Activated CD4-positive, alpha-beta T cell treated with anti-CD3 and anti-CD28 coated beads for 1 hour (primary cell): ENCODE results near the gene SPON1.

ENCODE experiments used
- DNase-seq: peaks from one replicate; pipeline ENCODE4 v3.0.0-alpha.2; 2020

Gene SPON1

DNA sequence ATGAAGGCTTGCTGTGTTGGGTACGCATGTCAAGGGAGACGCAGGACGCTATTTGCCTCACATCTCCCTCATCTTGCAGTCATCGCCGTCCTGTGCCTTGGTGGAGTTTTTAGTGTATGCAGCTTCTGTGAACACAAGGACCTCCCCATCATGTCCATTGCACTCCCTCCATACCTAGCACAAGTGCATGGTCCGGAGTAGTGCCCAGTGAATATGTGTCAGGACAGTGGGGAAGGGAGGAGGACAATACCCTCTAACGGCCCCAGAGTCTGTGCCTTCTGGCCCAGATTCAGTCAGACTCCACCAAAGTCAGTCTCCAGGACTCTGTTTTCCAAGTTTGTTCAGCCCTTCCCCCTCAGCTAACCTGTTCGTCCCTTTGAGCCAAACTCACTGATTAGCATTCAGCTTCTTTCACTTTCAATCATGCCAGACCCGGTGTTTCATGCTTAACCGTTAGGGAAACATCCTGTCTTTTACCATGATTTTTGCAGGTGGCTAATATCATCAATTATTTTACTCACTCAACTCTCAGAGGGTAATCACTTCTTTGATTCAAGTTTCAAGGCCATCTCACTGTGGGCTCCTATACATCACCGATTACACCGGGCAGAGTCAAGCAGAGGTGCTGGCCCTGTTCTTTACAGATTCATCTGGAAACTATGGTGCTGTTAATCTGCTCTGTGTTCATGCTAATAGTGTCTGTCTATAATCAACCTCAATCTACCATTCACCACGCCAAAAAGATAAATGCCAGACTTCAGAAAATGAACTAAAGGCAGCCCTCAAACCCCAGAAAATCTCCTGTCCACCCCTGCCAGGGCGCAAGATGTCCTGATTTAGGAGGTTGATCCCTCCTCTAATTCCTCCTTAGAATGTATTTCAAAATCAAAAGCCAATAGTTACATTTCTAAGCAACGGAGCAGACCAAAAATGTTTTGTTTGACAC is 240.0 kb downstream of the SPON1 start:
- DNase-seq = no peak

DNA sequence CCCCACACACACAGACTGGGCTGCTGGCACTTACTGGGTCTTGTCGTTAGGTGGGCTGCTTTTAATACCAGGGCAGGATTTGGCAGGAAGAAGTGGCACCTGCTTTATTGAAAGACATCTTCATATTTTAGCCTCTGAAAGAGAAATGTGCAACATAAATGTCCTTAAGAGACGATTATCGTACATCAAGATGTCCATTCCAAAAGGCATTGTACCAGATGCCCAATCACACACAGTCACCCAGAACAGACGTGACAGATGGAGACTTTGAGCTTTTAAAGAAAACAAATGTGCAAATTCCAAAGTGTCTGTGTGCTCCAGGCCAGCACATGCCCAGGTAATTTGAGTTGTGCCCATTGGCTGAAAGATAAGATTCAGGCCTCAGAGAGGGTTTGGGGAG is 240.8 kb downstream of the SPON1 start:
- DNase-seq = no peak

DNA sequence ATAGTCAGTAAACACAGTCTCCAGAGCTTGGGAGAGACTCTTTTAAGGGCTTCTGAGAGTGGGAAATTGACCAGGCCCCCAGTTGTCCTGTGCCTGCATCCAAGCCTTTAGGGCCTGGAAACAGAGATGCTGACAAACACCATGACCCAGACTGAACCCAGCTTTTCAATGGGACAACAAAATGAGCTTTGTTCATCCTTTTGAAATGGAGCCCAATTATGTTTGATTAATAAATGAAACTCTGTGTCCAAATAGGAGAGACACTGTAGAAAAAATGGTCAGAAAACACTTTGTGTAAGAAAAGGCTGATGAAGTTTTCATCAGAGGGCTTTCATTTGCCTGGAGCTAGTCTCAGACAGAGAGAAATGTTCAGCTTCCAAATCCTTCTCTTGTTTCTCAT is 250.5 kb downstream of the SPON1 start:
- no peak for DNase-seq

DNA sequence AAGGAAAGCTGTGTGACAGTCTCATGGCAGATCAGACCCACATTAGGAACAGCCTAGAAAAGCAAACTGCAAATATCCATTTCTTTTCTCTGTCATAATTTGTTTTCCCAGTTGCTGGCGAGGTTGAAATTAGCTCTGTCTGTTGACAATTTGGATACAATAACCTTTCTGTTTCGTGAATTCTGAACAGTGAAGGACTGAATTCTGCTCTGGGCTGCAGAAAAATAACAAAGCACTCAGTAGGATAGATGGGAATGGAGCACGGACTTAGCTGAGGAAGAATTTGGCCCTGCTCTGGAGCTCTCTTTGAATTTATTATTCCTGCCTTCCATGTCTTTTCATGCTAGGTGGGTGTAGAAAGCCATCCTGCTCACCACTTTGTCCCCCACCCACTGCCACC is 256.2 kb downstream of the SPON1 start:
- DNase-seq = no peak

DNA sequence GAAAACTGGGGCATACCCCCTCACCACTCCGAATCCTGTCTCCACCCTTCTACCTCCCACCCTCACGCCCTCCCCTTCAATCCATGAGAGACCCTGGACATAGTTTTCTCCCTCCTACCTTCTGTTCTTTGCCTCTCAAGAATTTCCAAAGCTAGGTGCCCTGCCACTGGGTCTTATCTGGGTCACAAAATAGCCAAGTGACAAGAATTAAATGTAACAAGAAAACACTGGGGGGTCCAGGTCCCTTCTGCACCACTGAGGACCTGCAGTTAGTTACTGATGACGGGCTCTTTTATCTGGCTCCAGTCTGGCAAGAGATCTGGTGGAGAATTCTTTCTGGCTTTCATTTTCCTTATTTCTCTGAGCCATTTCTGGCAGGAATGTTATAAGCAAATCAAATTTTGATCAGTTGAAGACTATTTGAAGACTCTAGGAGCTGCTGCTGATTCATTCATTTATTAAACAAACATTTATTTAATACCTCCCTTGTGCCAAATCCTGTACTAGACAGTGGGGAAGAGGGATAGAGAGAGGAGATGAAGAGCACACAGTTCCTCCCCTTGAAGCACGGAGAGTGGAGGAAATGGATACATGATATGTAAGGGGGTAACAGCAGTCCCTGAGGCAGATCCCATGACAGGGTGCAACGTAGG is 261.2 kb downstream of the SPON1 start:
- no peak for DNase-seq

DNA sequence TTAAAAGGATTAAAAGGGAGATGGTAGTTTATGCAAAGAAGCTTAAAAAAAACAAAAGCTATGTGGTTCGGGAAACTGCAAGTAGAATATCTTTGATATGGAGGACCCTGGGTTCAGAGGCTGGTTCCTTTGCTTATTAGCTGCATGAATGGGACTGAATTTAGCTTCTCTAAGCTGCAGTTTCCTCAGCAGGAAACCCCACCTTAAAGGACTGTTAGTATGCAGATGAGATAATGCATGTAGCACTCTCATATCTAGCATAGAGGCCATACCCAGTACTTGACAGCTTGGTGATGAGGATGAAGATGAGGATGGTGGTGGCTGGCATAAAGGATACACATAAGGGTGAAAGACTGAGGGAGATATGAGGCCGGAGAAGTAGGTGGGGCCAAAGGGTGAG is 261.9 kb downstream of the SPON1 start:
- DNase-seq = no peak

DNA sequence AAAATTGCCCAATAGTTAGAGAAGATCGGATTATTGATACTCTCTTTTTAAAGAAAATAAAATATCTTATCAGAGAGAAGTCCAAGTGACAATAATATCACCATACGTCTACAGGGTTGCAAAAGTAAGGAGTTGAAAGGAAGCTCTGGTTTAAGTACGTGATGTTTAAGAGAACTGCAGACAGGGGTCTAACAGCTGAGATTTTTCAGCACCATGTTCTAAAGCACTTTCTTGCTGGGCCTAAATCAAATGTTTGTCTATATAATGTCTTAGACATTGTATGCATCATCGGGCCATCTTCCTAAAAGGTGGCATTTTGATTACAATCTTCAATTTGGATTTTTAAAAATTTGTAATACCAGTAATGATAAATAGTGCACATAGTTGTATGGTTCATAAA is 263.1 kb downstream of the SPON1 start:
- DNase-seq = no peak

DNA sequence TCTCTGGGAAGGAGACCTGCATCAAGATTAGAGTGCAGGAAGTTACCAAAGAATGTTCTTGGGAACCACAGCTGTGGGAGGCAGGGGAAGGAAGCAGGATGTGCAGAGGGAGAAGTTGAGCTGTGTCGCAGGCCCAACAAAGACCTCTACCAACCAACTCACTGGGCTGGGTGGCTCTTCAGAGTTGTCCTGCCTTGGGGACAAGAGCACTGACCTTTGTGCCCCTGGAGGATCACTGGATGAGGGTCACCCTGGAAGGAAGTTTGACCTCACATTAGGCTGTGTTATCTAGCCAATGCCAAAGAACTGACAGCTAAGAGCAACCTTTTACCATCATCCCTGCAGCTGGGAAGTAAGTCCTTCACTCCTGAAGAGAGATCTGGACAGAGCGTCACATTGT is 265.8 kb downstream of the SPON1 start:
- no peak for DNase-seq

DNA sequence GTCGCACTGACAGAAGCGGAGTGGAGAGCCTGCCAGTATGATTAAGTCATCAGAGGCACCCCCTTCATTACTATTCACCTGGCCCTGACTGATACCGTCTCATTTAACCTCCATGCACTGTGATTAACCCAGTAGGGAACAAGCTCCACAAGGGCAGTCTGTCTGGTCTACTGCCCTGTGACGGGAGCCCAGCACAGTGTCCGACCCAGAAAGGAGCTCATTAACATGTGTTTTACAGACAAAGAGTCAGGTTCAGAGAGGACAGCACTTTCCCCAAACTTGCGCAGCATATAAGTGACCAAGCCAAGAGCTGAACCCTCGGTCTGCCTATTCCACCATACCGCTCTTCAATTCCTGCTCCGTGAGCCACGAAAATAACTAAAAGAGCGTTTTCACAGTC is 266.9 kb downstream of the SPON1 start:
- DNase-seq = no peak

DNA sequence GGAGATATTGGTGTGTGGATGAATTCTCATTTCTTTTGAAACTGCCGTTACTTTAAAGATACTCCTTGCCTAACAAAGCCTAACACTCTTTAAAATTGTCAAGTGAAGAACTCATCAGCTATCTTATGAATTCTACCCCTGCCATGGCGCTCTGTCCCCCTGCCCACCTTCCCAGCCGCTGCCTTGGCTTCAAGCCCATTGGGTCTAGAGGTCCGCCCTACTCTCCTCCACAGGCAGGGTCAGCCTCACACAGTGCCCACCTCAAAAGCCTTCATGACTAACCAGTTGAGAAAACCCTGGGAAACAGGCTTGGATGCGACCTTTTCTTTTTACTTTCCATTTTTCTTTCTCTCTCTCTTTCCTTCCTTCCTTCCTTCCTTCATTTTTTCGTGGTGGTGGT is 267.9 kb downstream of the SPON1 start:
- DNase-seq = no peak

DNA sequence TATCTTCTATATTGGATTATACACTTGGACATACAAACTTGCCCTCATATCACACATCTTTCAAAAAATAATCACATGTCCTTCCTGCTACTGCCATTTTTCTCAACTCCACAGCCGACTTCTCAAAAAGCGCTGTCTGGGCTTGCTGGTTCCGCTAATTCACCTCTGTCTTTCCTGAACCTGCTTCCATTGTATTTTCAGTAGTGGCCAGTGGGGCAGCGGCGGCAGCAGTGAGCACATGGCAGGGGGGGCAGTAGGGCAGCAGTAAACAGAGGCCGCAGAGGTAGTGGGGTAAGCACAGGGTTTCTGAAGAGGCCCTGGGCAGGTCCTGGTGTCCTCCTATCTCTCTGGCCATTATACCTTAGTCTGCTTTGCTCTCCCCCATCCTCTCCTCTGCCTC is 270.1 kb downstream of the SPON1 start:
- no peak for DNase-seq

DNA sequence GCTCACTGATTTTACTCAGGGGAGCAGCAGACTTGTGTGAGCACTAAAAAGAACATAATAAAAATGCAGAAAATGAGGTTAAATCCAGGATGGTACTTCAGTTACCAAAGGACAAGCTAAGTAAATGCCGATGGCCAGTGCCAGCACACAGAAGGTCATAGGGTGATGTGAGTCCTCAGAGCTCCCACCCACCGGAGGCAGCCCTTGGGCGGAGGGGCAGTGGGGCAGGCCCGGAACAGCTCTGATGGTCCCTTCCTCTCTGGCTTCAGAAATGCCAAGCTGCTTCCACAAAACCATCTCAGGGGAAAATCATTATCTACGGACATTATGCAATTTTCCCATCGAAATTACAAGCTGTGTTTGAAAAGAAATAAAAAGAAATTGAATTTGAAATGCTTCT is 271.9 kb downstream of the SPON1 start:
- no peak for DNase-seq

DNA sequence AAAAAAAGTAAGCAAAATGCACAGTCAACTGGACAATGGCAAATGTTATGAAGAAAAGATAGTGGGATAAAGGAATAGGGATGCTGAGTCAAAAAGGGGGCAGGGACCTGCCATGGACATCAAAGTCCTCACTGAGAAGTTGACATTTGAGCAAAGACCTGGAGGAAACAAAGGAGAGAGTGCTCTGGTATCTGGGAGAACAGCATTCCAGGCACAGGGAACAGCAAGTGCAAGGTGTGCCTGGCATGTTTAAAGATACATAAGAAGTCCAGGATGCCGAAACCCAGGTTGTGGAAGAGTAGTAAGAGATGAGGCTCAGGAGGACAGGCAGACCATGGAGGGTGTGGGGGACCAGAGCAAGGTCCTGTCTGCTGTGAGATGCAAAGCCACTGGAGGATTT is 273.2 kb downstream of the SPON1 start:
- DNase-seq = no peak

DNA sequence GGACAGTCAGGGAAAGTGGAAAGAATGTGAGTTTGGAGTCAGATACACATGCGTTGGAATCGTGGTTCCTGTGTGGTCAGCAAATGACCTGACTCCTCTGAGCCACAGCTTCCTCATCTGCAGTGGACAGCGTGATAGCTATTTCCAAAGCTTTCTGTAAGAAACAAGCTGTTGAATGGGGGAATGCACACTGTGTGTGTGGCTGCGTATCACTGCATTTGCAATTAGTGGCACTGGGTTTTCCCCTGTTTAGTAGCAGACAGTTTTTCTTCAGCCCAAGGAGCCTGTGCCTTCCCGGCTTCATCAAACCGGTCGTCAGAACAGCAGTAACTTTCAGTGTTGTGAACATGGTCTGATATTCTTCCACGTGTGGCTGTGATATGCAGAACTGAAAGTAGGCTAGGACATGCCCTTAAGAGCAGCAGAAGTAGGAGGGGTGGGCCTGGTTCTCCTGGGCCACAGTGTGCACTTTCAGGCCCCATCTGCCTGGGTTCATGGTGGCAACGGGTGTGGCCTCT is 275.0 kb downstream of the SPON1 start:
- DNase-seq = no peak

DNA sequence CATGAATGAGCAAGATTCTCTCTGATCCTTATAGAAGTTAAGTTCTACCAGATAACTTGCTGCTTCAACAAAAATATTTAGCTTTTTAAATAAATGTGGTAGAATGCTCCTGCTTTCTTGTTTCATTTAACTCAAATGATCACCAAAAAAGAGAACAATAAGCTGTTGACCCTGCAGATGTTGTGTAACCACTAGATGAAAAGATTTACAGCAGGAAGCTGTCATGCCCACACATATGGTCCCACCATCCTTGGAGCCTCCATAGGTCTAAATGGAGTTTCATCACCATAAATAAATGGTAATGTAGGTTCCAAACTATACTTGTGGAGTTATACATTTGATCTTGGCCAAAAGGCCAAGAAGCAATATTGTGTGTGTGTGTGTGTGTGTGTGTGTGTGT is 277.7 kb downstream of the SPON1 start:
- no peak for DNase-seq

DNA sequence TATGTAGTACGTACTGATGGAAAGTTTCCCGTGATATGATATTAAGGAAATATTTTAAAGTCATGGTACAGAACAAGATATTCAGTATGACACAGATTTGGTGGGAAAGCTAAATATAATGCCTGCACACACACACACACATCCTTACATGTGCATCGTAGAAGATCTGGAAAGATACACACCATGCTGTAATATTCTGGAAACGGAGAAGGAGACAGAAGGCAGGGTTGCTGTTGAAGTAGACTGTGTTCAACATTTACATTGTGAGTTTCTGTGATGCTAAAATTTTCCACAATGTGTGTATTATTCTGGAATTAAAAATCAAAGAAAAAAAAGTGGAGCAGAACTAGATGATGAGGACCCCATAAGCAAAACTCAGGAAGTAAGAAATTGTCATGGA is 278.4 kb downstream of the SPON1 start:
- DNase-seq = no peak

DNA sequence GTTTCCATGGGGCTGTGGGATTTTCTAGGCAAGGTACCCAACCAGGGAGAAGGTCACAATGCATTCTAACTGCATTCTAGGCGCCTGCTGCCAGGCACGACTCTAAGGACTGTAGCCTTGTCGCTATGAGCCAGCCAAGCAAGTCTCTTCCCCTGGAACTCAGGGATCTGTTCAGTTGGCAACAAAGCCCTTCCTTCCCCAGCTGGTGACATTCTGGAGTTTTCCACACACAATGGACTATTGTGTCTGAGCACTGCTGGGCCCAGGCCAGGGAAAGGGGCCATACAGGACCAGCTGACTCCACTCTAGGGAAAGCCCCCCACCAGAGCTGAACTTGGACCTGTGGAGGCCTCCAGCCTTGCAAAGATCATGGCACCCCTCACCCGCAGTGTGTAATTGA is 279.7 kb downstream of the SPON1 start:
- no peak for DNase-seq

DNA sequence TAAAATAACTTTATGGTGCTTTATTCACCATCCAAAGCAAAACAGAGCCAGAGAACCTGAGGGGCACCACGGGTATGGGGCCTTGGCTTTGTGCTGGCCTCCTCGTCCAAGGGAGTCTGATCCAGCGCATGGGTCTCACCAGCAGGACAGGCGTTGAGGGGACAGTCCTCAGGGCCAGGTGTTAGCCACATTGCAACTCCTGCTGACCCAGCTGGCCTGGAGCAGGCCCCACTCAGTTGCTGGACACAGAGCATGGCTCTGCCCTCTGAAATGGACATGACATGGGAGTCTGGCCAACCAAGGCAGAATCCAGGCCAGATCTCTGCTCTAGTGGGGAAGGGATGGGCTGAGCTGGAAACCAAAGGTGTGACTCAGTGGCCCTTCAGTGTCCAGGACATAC is 280.2 kb downstream of the SPON1 start:
- DNase-seq = no peak

DNA sequence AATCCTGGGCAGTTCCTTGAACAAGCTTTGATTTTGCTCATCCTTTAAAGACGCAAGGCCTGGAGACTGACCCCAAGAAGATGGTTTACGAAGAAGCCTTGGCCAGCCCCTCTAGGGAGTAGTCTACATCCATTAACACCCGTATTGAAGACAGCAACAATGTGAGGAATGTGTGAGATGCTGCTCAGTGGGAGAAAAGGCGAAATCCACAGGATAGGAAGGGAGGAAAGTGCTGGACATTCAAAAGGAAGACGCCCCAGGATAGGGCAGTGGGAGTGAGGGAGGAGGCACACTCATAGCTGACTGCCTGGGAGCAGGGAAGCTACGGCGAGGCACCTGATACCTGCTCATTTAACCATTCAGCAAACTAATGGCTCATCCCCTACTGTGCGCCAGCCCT is 282.4 kb downstream of the SPON1 start:
- no peak for DNase-seq

DNA sequence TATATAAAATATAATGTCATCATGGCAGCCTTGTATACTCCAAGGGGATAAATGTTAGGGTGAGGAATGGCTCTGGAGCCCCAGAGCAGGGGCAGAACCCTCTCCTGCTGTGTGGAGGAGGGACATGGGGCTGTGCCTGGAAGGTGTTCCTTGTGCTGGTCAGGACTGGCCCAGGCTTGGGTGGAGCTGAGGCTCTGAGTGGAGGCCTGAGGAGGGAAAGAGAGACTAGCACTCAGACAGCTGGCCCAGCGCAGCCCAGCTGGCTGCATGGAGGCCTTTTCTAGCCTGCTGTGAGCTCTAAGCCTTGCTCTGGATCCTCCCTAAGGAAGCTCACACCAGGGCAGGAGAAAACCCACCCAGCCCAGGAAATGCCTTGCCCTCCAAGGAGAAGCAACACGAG is 282.9 kb downstream of the SPON1 start:
- no peak for DNase-seq

DNA sequence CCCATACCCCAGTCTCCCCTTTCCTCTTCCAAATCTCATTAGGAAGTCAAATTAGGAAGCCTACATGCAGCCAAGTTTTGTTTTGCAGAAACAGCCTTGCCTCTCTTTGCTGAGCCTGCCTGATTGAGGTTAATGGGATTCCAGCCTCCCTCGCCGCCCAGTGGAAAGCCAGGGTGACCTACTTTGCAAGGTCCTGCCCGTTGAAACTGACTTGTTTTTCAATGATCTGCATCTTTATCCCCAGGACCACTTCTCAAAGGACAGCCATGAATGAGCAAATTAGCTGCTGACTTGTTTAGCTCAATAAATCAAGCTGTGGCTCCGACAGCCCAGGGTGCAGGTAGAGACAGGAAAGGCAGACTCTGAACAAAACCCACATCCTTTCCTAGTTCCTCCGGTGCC is 286.1 kb downstream of the SPON1 start:
- no peak for DNase-seq

DNA sequence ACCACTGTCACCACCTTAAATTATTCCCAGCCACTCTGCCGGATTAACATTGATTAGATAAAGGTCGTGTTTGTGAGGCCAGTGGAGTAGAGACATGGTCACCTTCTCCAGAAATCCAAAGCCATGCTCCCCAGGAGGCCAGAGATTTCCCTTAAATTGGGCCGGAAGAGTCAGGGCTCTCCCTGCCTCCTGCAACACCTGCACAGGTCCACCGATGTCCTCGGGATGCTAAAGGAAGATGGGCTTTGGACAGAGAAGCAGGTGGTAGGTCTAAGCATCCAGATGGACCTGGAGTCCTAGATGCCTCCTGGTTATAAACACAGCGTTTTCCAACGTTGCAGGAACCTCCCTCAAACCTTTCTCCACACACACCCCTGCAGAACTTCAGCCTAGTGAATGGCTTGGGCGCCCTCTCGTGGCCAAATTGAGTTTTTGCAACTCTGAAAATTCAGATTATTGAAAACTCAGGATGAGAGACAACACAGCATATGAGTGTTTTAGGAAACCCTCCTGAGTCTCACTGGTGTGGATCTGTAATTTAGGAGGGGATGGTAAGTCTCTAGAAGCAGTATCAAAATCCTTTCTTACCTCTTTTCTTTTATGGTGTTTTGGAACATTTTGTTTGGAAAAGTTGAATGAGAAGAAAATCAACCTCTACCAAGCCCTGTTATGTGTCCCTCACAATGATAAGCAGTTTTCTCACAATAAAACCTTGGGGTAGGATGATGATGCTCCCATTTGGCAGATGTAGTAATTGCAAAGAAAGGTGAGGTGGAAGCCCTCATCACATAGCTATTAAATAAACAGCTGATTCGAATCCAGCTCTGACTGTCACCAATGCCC is 286.8 kb downstream of the SPON1 start:
- DNase-seq = peak; percentile 60

DNA sequence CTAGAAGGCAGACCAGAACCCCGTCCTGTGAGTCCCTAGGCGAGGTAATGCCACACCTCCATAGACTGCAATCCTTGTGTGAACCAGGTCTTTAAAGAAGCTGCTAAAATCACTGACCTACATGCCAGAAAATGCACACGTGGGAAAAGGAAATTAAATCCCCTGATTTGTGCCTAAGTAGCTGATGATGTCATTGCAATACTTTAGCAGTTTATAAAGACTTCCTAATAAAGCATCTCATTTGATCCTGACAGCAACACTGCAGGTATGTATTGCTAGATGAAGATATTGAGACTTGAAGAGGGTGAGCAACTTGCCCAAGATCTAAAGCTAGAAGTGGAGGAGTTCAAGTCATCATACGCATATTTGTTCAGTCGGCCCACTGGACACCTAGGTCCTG is 289.2 kb downstream of the SPON1 start:
- no peak for DNase-seq
